IMR-90 (cell line): Measurements from ENCODE around the gene CABP1. TPM values are rescaled to one million over a fixed set of nuclear protein-coding genes. Genes with fewer than 3 reads are reported as not detected.

Source experiments
- ATAC-seq: fragments of 200-7000 bp; cut with Tn5 transposase; 2 replicates; pipeline ENCODE4 v1.9.1; 2020; ENCODE audit warnings: low read depth, mild to moderate bottlenecking, moderate library complexity
- BruUV-seq: library from RNA; stranded (reverse); fragments of 400-500 nt; replicated peaks from 2 replicates; lab custom pipeline; 2021; lab: Mats Ljungman, UMichigan
- CTCF ChIA-PET: fragments of 300-600 bp; formaldehyde crosslinking; extraction: SDS; loops from one replicate; lab custom pipeline; 2021; ENCODE audit warnings: antibody characterized with exemption; lab: Yijun Ruan, JAX
- POLR2A ChIA-PET: fragments of 300-600 bp; sonication (Branson Sonifier 250); formaldehyde crosslinking; loops from one replicate; lab custom pipeline; 2022; ENCODE audit warnings: antibody characterized with exemption; ENCODE audit not compliant: unreplicated experiment; lab: Charles Lee
- DNase-seq: peaks from one replicate; pipeline ENCODE4 v3.0.0; 2013
- H2AFZ ChIP-seq: replicated peaks from 2 replicates; pipeline ENCODE3; 2013; ENCODE audit warnings: low read length, mild to moderate bottlenecking; ENCODE audit not compliant: poor library complexity
- H2AK5ac ChIP-seq: 2 replicates; pipeline ENCODE4 v1.6.1; 2013; ENCODE audit warnings: low read depth, low read length, inconsistent platforms
- H2AK9ac ChIP-seq: replicated peaks from 2 replicates; pipeline ENCODE3; 2013; ENCODE audit warnings: mild to moderate bottlenecking, low read depth, low read length, moderate library complexity; ENCODE audit not compliant: poor library complexity
- H2BK120ac ChIP-seq: 2 replicates; pipeline ENCODE4 v1.6.1; 2013; ENCODE audit warnings: low read depth, low read length, inconsistent platforms
- H2BK15ac ChIP-seq: 3 replicates; pipeline ENCODE4 v1.6.1; 2013; ENCODE audit warnings: low read depth, low read length, inconsistent platforms
- H2BK20ac ChIP-seq: 2 replicates; pipeline ENCODE4 v1.6.1; 2013; ENCODE audit warnings: low read depth, mild to moderate bottlenecking, inconsistent platforms, low read length, moderate library complexity
- H2BK5ac ChIP-seq: 2 replicates; pipeline ENCODE4 v1.6.1; 2013; ENCODE audit warnings: mild to moderate bottlenecking, low read depth, low read length, inconsistent platforms; ENCODE audit not compliant: poor library complexity, severe bottlenecking
- H3K14ac ChIP-seq: replicated peaks from 2 replicates; pipeline ENCODE4 v1.6.1; 2013; ENCODE audit warnings: low read depth, low read length, inconsistent platforms
- H3K18ac ChIP-seq: 2 replicates; pipeline ENCODE4 v1.6.1; 2013; ENCODE audit warnings: low read depth, low read length, control low read depth
- H3K23ac ChIP-seq: 2 replicates; pipeline ENCODE4 v1.6.1; 2013; ENCODE audit warnings: low read depth, low read length, inconsistent platforms
- H3K27ac ChIP-seq: 2 replicates; pipeline ENCODE4 v1.5.1; 2013; ENCODE audit warnings: mild to moderate bottlenecking, control low read depth, low read length; ENCODE audit not compliant: insufficient read depth
- H3K27me3 ChIP-seq: 2 replicates; pipeline ENCODE4 v1.6.1; 2013; ENCODE audit warnings: low read length; ENCODE audit not compliant: control insufficient read depth, insufficient read depth
- H3K36me3 ChIP-seq: 2 replicates; pipeline ENCODE4 v1.6.1; 2013; ENCODE audit warnings: low read length, mixed read lengths; ENCODE audit not compliant: control insufficient read depth, insufficient read depth
- H3K4ac ChIP-seq: 2 replicates; pipeline ENCODE4 v1.6.1; 2013; ENCODE audit warnings: low read depth, low read length, inconsistent platforms
- H3K4me1 ChIP-seq: 2 replicates; pipeline ENCODE4 v1.6.1; 2013; ENCODE audit warnings: low read length, mixed read lengths; ENCODE audit not compliant: control insufficient read depth, insufficient read depth
- H3K4me2 ChIP-seq: 2 replicates; pipeline ENCODE4 v1.6.1; 2013; ENCODE audit warnings: low read depth, mild to moderate bottlenecking, control low read depth, low read length, moderate library complexity
- H3K4me3 ChIP-seq: 2 replicates; pipeline ENCODE4 v1.5.1; 2013; ENCODE audit warnings: low read depth, mild to moderate bottlenecking, control low read depth, low read length, moderate library complexity; ENCODE audit not compliant: insufficient read depth
- H3K56ac ChIP-seq: 2 replicates; pipeline ENCODE4 v1.6.1; 2013; ENCODE audit warnings: low read length, inconsistent platforms; ENCODE audit not compliant: insufficient read depth; ENCODE audit errors: extremely low read depth
- H3K79me1 ChIP-seq, 2 experiments: 2 replicates each; pipeline ENCODE4 v1.6.1; 2013; ENCODE audit warnings: low read length in 2 of 2, inconsistent platforms in 1 of 2, low read depth in 1 of 2
- H3K9ac ChIP-seq: 2 replicates; pipeline ENCODE4 v1.6.1; 2013; ENCODE audit warnings: low read depth, low read length, control low read depth
- H3K9me1 ChIP-seq: 2 replicates; pipeline ENCODE4 v1.6.1; 2013; ENCODE audit warnings: low read length, inconsistent platforms; ENCODE audit not compliant: insufficient read depth
- H3K9me3 ChIP-seq: 2 replicates; pipeline ENCODE4 v1.6.1; 2013; ENCODE audit warnings: low read length; ENCODE audit not compliant: control insufficient read depth, insufficient read depth
- H4K20me1 ChIP-seq: 2 replicates; pipeline ENCODE4 v1.6.1; 2013; ENCODE audit warnings: low read length, inconsistent platforms; ENCODE audit not compliant: insufficient read depth
- H4K5ac ChIP-seq: 2 replicates; pipeline ENCODE4 v1.6.1; 2013; ENCODE audit warnings: mild to moderate bottlenecking, low read depth, low read length, control low read depth
- H4K8ac ChIP-seq, 2 experiments: 2 replicates each; pipeline ENCODE4 v1.6.1; 2013; ENCODE audit warnings: low read depth in 2 of 2, low read length in 2 of 2, control low read depth in 1 of 2, inconsistent platforms in 1 of 2
- H4K91ac ChIP-seq: 2 replicates; pipeline ENCODE4 v1.6.1; 2013; ENCODE audit warnings: low read depth, low read length, inconsistent platforms; ENCODE audit not compliant: insufficient read depth
- BHLHE40 ChIP-seq: fragments of 150-350 bp; IDR thresholded peaks from 2 replicates; pipeline ENCODE4 v1.6.1; 2016; ENCODE audit warnings: mild to moderate bottlenecking, low read depth, low read length
- CEBPB ChIP-seq: IDR thresholded peaks from 2 replicates; pipeline ENCODE4 v1.6.1; 2012; ENCODE audit warnings: low read depth, low read length, improper control_type of control experiment
- CHD1 ChIP-seq: IDR thresholded peaks from 2 replicates; pipeline ENCODE4 v1.6.1; 2012; ENCODE audit warnings: low read depth, low read length, improper control_type of control experiment
- FOS ChIP-seq: fragments of 150-350 bp; IDR thresholded peaks from 2 replicates; pipeline ENCODE4 v1.6.1; 2016; ENCODE audit warnings: low read depth, low read length
- MAFK ChIP-seq: IDR thresholded peaks from 2 replicates; pipeline ENCODE4 v1.6.1; 2012; ENCODE audit warnings: low read depth, low read length, improper control_type of control experiment
- MAZ ChIP-seq: IDR thresholded peaks from 2 replicates; pipeline ENCODE4 v1.6.1; 2012; ENCODE audit warnings: low read depth, mild to moderate bottlenecking, low read length, improper control_type of control experiment, moderate library complexity, borderline replicate concordance
- MXI1 ChIP-seq: IDR thresholded peaks from 2 replicates; pipeline ENCODE4 v1.6.1; 2012; ENCODE audit warnings: low read depth, mild to moderate bottlenecking, low read length, moderate library complexity, borderline replicate concordance
- NFE2L2 ChIP-seq: fragments of 150-350 bp; IDR thresholded peaks from 2 replicates; pipeline ENCODE4 v1.6.1; 2016; ENCODE audit warnings: low read depth, mild to moderate bottlenecking, low read length
- POLR2A ChIP-seq: IDR thresholded peaks from 2 replicates; pipeline ENCODE4 v1.6.1; 2012; ENCODE audit warnings: mild to moderate bottlenecking, low read depth, low read length
- RAD21 ChIP-seq: IDR thresholded peaks from 2 replicates; pipeline ENCODE4 v1.6.1; 2012; ENCODE audit warnings: low read length, improper control_type of control experiment
- RCOR1 ChIP-seq: IDR thresholded peaks from 2 replicates; pipeline ENCODE4 v1.6.1; 2012; ENCODE audit warnings: mild to moderate bottlenecking, low read length, improper control_type of control experiment; ENCODE audit not compliant: insufficient replicate concordance
- RFX5 ChIP-seq: IDR thresholded peaks from 2 replicates; pipeline ENCODE4 v1.8.0; 2012; ENCODE audit warnings: low read depth, mild to moderate bottlenecking, low read length, moderate library complexity
- SMC3 ChIP-seq: fragments of 150-350 bp; IDR thresholded peaks from 2 replicates; pipeline ENCODE4 v1.6.1; 2016; ENCODE audit warnings: low read depth, mild to moderate bottlenecking, antibody characterized with exemption, low read length, moderate library complexity
- WGBS, 2 experiments: methylation state at CpG; one replicate each; pipeline versions ENCODE4 v1.1.5 to v1.1.7; 2013; ENCODE audit warnings: missing lambda C conversion rate in 2 of 2; ENCODE audit not compliant: insufficient read length in 1 of 2; ENCODE audit errors: extremely low coverage in 2 of 2; 5-methylcytosine and 5-hydroxymethylcytosine counted together
- dilution Hi-C: fragments of 300-500 bp; cut with HindIII; formaldehyde crosslinking; loops from one replicate; pipeline ENCODE4 v1.14.3; 2018; ENCODE audit warnings: low sequenced_read_pairs; ENCODE audit not compliant: unreplicated experiment
- in situ Hi-C: fragments of 300-500 bp; cut with MboI; formaldehyde crosslinking; loops from 3 replicates; pipeline ENCODE4 v1.14.3; 2019; ENCODE audit warnings: low sequenced_read_pairs, inconsistent platforms, mixed read lengths
- intact Hi-C: fragments of 100-400 bp; cut with micrococcal nuclease; formaldehyde crosslinking; loops from 2 replicates; pipeline ENCODE4 v1.10.0; 2022
- polyA plus RNA-seq, 3 experiments: library from polyadenylated mRNA; depleted of rRNA; stranded (reverse); fragments of >200 nt; gene quantifications; 2 replicates each; pipeline ENCODE4 v1.2.3, GENCODE V29; 2012; ENCODE audit warnings: low replicate concordance in 1 of 3
- total RNA-seq: library from RNA; depleted of rRNA; stranded (reverse); fragments of >200 nt; gene quantifications from 2 replicates; pipeline ENCODE4 v1.2.3, GENCODE V29; 2012
- TF ChIP-seq, protein P1 (sequence below): fragments of 150-350 bp; IDR thresholded peaks from 2 replicates; pipeline ENCODE4 v1.6.1; 2017; ENCODE audit warnings: mild to moderate bottlenecking, antibody characterized with exemption, low read length, low read depth
- TF ChIP-seq, protein P2 (sequence below): fragments of 150-350 bp; IDR thresholded peaks from 2 replicates; pipeline ENCODE4 v1.6.1; 2016; ENCODE audit warnings: low read depth, mild to moderate bottlenecking, low read length, moderate library complexity, borderline replicate concordance
- TF ChIP-seq, protein P3 (sequence below): conservative IDR thresholded peaks from 2 replicates; pipeline ENCODE4 v1.5.1; 2012; ENCODE audit warnings: mild to moderate bottlenecking, low read depth, low read length, improper control_type of control experiment

Gene CABP1
- total and polyA plus RNA-seq, 2 of the 4 experiments (the other 2 are of a cell fraction): 0.54 to 1.1 TPM

DNA sequence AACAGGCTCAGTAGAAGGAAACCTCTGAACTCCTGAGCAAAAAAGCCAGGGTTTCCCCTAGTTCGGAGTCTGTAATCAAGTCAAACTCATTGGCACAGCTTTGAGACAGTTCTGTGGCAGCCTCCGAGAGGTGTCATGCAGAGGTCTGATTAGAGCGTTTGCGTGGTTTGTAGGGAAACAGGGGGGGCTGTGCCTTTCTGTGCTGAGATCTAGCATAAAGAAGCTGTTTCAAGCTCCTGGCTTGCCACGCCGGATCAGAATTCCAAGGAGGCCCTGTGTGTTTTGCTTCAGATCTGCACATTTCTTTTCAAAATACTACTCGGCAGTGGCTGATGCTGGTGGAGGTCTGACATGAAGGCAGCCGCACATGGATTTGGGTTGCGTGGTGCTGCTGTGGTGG lies 1.7 kb downstream of the CABP1 start:
- Histone ChIP-seq H2AK5ac (no peak overlapping the region), H2AFZ (no peak overlapping the region), H3K4ac (no peak overlapping the region), H3K14ac (no peak overlapping the region), H3K27ac (no peak overlapping the region), H2AK9ac (no peak overlapping the region), H2BK20ac (no peak overlapping the region), H3K56ac (no peak overlapping the region), H3K9me3 (no peaks in the 10 kb centered on the region), H3K79me1 (no peaks in the 10 kb centered on the region), H3K4me2 (no peak overlapping the region), H3K18ac (no peak overlapping the region), H3K4me3 (no peak overlapping the region), H2BK5ac (no peak overlapping the region), H3K9ac (no peak overlapping the region), H3K23ac (no peak overlapping the region), H2BK120ac (no peak overlapping the region), H4K91ac (no peak overlapping the region), H3K4me1 (no peaks in the 10 kb centered on the region), H3K9me1 (no peaks in the 10 kb centered on the region), H4K20me1 (no peaks in the 10 kb centered on the region), H2BK15ac (no peak overlapping the region), H3K36me3 (no peaks in the 10 kb centered on the region), H4K5ac (no peak overlapping the region), H3K27me3 (peaks cover 69% of the 10 kb centered on the region), H4K8ac (no peak overlapping the region)
- DNase-seq (no peak), ATAC-seq (no peak)
- in situ Hi-C loops: no loop called here
- CTCF ChIA-PET: no interaction called here
- BruUV-seq: no TSS peak
- dilution Hi-C loops: no loop called here
- WGBS, 2 experiments: 100% methylated on average over 4 of the region's 9 CpGs; no CpG with 5 or more reads in 1 of the 2 experiments
- POLR2A ChIA-PET: no interaction called here
- intact Hi-C loops: no loop called here
- TF ChIP-seq CEBPB (no peak), RCOR1 (no peak), FOS (no peak), CHD1 (no peak), NFE2L2 (no peak), RFX5 (no peak), RAD21 (no peak), MXI1 (no peak), MAFK (no peak), MAZ (no peak), SMC3 (no peak), BHLHE40 (no peak), POLR2A (no peak)
- TF ChIP-seq, protein P1, sequence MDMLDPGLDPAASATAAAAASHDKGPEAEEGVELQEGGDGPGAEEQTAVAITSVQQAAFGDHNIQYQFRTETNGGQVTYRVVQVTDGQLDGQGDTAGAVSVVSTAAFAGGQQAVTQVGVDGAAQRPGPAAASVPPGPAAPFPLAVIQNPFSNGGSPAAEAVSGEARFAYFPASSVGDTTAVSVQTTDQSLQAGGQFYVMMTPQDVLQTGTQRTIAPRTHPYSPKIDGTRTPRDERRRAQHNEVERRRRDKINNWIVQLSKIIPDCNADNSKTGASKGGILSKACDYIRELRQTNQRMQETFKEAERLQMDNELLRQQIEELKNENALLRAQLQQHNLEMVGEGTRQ: no peak
- TF ChIP-seq, protein P2, sequence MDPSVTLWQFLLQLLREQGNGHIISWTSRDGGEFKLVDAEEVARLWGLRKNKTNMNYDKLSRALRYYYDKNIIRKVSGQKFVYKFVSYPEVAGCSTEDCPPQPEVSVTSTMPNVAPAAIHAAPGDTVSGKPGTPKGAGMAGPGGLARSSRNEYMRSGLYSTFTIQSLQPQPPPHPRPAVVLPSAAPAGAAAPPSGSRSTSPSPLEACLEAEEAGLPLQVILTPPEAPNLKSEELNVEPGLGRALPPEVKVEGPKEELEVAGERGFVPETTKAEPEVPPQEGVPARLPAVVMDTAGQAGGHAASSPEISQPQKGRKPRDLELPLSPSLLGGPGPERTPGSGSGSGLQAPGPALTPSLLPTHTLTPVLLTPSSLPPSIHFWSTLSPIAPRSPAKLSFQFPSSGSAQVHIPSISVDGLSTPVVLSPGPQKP: no peak
- TF ChIP-seq, protein P3, sequence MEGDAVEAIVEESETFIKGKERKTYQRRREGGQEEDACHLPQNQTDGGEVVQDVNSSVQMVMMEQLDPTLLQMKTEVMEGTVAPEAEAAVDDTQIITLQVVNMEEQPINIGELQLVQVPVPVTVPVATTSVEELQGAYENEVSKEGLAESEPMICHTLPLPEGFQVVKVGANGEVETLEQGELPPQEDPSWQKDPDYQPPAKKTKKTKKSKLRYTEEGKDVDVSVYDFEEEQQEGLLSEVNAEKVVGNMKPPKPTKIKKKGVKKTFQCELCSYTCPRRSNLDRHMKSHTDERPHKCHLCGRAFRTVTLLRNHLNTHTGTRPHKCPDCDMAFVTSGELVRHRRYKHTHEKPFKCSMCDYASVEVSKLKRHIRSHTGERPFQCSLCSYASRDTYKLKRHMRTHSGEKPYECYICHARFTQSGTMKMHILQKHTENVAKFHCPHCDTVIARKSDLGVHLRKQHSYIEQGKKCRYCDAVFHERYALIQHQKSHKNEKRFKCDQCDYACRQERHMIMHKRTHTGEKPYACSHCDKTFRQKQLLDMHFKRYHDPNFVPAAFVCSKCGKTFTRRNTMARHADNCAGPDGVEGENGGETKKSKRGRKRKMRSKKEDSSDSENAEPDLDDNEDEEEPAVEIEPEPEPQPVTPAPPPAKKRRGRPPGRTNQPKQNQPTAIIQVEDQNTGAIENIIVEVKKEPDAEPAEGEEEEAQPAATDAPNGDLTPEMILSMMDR: no peak
